NCI-H226 (cell line): ENCODE data around the gene BORCS5.
A peak's percentile ranks its signal among the peaks of the same experiment; 100 is the strongest.
"Not testable (repeated sequence)": the region's sequence is repeated elsewhere in the genome, so short reads cannot be mapped to it uniquely, and the experiment has no call there.

Experiments
- DNase-seq: peaks from one replicate; pipeline ENCODE4 v3.0.0-alpha.2; 2015

BORCS5 gene

DNA sequence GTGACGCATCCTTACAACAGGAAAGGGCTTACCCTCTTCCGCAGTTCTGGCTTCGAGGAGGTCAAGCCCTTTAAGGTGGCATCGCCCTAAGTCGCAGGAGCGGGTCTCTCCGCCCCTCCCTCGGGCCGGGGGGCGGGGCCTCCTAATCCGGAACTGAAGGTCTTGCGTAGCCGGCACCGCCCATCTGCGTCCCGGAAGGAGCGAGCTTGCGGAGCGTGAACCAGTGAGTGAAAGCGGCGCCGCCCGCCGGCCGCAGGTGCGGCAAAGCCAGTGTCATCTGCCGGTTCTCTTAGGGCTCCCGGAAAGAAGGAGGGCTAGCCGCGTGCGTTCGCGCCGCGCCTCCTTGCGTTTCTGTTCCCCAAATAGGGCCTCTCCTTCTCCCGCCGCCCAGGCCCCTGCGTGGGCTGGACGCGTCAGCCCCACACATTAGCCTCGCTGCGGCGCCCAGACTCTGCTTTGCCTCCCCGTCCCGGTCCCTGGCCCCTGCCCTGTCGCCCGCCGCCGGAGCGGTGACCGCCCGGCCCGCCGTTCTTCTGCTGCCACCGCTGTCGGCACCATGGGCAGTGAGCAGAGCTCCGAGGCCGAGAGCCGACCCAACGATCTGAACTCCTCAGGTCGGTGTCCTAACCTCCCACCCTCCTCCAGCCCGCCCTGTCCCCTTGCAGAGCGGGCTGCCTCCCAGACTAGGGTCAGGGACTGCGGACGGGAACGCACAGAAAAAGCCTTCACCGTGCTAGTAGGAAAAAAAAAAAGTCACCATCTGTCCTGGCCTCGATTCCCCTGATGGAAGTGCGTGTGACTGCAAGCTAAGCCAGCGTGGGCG is at the start of gene BORCS5:
Gene BORCS5 (plus strand): TSS at position 183 of the 823 bp plus-strand sequence. CDS start 374 bp downstream, at position 557.
- peak; percentile 90 for DNase-seq

- DNase-seq: not testable (repeated sequence)
Observed at GRCh38 chr12:12310695-12311094, 46.2 kb upstream of the BORCS5 start.

DNA sequence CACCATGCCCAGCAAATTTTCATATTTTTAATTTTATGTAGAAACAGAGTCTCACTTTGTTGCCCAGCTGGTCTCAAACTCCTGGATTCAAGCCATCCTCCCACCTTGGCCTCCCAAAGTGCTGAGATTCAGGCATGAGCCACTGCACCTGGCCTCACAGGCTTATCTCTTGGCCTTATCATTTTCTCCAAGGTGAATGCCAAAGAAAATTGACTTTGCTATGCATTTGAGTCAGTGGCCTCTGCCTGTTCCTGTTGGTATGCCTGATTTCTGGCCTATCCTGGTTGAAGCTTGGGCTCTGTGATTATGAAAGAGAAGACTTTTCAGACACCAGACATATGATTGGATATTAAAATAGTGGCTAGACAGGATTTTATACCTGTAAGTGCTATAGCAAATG is 41.0 kb upstream of the BORCS5 start:
- no peak for DNase-seq

- no peak for DNase-seq
Observed at GRCh38 chr12:12319451-12320183, 37.3 kb upstream of the BORCS5 start.

GRCh38 chr12:12323118-12323517 is 33.8 kb upstream of the BORCS5 start:
- no peak for DNase-seq

- no peak for DNase-seq
Observed at GRCh38 chr12:12323591-12323990, 33.3 kb upstream of the BORCS5 start.

DNA sequence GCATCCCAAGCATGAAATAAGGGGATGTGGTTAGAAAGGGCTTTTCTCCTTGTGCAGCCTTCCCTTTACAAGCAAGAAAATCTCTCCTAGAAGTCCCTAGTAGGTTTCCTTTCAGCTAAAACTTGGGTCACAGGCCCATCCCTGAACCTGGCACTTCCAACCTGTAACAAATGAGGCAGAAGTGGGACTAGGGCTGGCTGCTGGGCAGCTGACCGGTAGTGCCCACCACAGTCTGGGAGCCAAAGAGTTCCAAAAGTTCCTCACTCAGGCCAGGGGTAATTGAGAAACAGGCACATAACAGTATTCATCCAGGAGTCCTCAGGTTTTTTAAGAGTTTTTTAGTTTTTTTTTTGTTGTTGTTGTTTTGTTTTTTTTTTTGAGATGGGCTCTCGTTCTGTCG is 30.6 kb upstream of the BORCS5 start:
- no peak for DNase-seq

GRCh38 chr12:12327802-12328201 is 29.1 kb upstream of the BORCS5 start:
- peak; percentile 30 for DNase-seq

DNA sequence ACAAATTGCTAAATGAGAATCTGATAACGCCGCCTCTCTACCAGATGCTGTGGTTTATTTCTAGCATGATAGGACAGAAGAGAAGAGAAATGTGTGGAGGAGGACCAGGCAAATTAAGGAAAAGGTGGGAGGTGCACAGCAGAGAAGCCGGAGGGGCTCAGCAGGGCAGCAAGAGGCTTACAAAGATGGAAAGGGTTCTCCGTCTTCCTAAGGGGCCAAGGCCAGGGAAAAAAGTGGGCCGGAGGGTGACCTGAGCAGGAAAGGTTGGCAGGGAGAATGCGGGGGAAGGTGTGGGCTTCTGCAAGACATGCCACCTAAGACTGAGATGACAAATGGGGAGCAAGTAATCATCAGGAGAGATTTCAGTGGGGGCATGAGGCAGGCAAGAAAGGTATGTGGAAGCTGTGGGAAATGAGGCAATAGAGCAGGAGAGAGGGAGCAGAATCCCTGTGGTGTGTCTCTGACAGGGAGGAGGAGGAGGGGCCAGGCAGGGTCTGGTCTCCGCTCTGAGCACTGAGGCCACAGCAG is 25.6 kb upstream of the BORCS5 start:
- peak; percentile 42 for DNase-seq

GRCh38 chr12:12331896-12332295 is 25.0 kb upstream of the BORCS5 start:
- DNase-seq: no peak

DNA sequence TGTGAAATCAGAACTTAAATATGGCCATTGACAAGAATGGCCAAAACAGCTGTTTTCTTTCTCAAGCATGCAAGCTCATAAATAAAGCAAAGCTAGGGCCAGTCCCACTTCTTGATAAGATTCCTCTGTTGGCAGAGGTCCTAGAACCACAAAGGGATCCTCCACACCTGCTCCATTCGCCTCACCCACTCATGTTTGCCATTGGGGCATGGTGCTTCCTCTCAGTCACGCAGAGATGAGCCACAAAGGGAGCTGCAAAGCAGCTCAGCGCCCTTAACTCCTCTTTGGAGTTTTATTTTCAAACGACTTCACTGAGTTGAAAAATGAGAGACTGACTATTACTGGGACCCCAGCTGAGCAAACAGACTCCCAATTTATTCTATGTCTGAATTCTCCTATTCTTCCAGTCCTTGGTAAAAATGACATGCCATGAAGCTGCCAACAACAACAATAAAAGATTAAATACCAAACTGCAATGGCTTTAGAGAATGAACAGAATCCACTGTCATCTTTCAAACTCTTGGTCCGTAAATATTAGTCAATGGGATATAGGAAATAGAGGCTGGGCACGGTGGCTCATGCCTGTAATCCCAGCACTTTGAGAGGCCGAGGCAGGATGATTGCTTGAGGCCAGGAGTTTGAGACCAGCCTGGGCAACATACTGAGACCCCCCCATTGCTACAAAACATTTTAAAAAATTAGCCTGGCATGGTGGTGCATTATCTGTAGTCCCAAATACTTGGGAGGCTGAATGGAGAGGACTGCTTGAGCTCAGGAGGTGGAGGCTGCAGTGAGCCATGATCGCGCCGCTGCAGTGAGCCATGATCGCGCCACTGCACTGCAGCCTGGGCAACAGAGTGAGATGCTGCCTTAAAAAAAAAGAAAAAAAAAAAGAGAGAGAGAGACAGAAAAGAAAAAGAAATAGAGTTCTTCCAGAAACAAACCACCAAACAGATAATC is 23.2 kb upstream of the BORCS5 start:
- DNase-seq: peak; percentile 84

GRCh38 chr12:12334367-12335040 is 22.4 kb upstream of the BORCS5 start:
- DNase-seq: peak; percentile 20

GRCh38 chr12:12336049-12336411 is 20.8 kb upstream of the BORCS5 start:
- DNase-seq: peak; percentile 83

- DNase-seq: no peak
Observed at GRCh38 chr12:12336511-12336910, 20.4 kb upstream of the BORCS5 start.

GRCh38 chr12:12338527-12339168 is 18.2 kb upstream of the BORCS5 start:
- peak; percentile 32 for DNase-seq

DNA sequence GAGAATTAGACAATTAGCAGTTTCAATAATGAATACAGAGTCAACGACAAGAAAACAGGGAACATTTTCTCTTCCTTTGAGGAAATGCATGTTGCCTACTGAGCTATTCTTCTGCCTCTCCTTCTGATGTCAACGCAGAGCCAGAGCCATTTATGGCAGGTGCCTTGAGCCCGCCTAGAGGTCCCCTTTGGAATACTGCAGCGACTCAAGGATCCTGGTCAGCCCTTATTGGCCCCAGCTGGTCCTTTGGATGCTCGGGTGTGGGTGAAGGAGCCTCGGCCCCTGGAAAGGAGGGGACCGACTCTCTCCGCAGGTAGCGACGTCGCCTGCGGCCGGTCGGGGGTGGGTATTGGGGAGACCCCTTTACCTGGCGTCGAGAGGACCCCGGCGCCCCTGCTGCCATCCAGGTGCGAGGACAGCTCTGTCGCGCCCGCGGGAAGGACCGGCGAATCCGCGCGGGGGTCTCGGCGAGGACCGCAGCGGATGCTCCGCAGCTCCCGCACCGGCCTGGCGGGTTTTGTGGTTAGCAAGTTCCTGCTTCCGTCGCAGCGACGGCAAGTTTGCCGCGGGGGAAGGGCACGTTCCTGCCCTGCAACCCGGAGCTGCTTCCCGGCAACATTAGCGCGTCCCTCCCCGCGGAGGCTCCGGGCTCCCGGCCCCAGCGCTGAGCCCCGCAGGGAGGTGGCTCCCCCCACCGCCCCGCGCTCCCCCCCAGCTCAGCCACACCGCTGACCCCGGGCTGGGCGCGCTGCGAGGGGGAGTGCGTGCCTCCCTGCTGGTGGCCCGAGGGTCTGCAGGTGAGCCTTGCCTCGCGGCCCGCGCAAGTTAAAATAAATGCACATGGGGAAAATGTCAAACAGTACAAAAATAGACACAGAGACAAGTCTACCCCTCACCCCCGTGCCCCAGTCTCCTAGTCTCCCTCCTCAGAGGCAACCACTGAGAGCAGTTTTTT is 6.9 kb upstream of the BORCS5 start, which contains the start of gene MANSC1:
Gene MANSC1 (minus strand): TSS at position 532 of the 955 bp plus-strand sequence. CDS start 6,928 bp downstream, outside the sequence.
- no peak for DNase-seq

GRCh38 chr12:12350868-12351463 is 5.9 kb upstream of the BORCS5 start:
- no peak for DNase-seq

DNA sequence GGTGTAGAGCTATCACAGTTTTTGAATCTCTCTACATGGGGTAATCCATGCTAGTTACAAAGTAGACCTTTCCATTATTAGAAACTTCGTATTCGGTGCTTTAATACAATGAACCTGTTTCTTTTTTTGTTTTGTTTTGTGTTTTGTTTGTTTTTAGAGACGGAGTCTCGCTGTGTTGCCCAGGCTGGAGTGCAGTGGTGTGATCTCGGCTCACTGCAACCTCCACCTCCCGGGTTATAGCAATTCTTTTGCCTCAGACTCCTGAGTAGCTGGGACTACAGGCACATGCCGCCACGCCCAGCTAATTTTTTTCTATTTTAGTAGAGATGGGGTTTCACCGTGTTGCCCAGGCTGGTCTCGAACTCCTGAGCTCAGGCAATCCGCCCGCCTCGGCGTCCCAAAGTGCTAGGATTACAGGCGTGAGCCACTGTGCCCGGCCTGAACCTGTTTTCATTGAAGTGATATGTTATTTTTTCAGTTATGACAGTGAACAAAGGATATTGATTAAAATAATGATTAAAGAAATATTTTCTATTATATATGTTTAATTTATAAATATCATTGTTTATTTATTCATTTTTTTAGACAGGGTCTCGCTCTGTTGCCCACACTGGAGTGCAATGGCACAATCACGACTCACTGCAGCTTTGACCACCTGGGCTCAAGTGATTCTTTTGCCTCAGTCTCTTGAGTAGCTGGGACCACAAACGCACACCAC is 5.3 kb upstream of the BORCS5 start:
- DNase-seq: not testable (repeated sequence)

- no peak for DNase-seq
Observed at GRCh38 chr12:12353276-12353675, 3.6 kb upstream of the BORCS5 start.
